ENCODE results near the gene TMEM59.
"Not testable (repeated sequence)": the region's sequence is repeated elsewhere in the genome, so short reads cannot be mapped to it uniquely, and the experiment has no call there.

The TMEM59 gene

DNA sequence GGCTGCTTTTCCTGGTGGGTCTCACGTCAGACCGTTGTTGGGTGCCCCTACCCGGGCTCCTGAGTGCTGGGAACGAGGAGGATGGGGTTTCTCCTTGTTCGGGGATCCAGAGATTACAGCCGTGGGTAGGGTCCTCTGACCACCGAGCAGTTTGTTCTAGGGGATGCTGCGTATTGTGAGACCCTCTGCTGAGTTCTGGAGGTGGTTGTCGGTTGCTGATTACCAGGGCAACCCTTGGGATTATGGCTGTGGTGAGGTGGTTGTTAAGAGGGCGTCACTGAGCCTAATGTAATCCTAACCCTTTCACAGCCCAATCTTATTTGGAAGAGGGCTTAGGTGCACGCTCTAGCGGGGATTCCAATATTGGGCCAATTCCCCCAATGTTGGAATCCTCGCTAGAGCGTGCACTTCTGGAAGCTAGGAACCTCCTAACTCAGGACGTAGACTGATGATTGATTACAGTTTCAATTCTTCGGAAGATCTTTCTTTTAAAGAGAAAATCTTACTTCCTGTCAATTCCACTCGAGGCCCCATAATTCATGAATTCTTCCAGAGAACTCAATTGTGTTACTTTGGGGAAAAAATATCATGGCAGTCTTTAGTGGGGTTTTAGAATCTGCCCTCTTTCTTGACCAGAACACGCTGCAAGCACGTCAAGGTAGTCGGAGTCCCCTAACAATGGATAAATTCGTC is 887 bp upstream of the TMEM59 start:
- no peak for DNase-seq (ENCODE audit: low read depth in 3 of 3, low spot score in 1 of 3)

DNA sequence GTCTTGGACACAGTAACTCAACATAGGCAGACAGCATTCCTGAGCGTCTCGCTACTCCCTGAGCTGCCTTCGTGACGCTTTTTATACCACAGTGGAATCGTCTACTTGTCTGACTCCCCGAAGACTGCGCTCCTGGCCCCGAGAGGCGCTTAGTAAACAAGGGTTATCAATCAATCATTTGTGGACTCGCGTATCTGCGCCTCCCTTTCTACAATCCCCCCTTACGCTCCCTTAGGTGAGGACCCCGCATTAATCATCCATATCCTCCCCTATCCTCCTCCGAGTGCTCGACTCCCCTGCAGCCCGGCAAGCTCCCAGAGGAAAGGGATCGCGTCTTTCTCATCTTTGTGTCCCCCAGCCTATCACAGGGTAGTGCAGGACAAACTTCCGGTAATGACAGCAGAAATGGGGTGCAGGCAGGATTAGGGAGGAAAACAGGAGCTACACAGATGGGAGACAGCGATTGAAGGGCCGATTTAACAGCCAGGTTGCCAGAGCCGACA is 522 bp downstream of the TMEM59 start:
- no peak for DNase-seq (ENCODE audit: low read depth in 3 of 3, low spot score in 1 of 3)

DNA sequence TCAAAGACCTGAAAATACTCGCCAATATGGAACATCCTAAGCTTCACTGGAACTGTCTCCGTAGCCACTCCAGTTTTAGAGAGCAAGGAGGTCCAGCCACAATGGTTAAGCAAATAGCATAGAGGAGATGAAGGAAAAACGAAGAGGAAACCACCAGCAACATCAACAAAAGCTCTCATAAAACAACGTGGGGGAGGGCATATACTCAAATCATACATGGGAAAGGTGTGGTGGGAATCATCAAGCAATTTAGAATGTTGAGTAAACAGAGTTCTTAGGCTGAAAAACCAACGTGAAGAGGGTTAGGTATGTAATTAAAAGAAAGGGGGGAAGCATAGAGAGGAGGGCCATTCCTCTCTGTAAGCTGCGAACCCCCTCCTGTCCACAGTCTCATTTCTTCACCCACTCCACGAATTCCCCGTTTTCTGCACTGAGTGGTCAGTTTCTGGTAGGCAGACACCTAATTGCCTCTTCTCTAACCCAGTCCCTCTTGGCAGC is 1.0 kb downstream of the TMEM59 start:
- DNase-seq (ENCODE audit: low read depth in 3 of 3, low spot score in 1 of 3): no peak

DNA sequence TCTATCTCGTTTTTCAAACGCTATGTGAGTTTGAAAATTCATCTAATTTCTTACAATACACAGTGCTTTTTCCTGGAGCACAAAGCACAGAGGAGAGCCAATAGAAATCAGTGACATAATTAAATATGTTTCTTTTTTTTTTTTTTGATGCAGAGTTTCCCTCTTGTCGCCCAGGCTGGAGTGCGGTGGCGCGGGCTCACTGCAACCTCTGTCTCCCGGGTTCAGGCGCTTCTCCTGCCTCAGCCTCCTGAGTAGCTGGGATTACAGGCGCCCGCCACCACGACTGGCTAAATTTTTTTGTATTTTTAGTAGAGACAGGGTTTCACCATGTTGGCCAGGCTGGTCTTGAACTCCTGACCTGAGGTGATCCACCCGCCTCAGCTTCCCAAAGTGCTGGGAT is 2.6 kb downstream of the TMEM59 start:
- DNase-seq (ENCODE audit: low read depth in 3 of 3, low spot score in 1 of 3): not testable (repeated sequence)

DNA sequence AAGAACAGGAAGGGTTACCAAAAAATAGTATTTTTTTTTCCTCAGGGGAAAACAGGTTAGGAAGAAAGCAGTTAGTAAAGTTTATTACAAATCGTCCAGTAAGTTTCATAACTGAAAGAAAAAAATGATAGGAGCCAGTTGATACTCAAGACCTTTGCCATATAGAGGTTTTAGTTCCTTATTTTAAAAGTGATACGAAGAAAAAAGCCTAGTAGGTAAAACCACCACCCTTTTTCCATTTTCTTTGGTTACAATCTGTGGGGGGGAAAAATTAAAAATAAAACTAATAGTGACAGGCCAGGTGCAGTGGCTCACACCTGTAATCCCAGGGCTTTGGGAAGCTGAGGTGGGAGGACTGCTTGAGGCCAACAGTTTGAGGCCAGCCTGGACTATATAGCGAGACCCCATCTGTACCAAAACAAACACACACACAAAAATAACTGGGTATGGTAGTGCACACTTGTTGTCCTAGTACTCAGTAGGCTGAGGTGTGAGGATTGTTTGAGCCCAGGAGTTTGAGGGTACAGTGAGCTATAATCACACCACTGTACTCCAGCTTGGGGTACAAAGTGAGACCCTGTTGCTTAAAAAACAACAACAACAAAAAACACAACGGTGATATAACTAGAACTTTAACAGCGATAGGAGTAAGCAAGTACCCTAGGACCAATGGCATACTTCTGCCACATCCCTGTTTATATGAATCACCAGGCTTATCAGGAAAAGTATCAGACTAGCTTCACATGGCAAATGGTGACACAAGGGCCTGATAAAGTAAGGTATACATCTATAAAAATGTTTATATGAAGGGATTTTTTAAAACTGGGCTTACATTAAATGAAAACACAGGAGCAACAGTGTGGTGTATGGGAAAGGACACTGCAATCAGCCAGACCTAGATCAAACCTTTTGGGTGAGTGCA is 5.4 kb downstream of the TMEM59 start:
- no peak for DNase-seq (ENCODE audit: low read depth in 3 of 3, low spot score in 1 of 3)

DNA sequence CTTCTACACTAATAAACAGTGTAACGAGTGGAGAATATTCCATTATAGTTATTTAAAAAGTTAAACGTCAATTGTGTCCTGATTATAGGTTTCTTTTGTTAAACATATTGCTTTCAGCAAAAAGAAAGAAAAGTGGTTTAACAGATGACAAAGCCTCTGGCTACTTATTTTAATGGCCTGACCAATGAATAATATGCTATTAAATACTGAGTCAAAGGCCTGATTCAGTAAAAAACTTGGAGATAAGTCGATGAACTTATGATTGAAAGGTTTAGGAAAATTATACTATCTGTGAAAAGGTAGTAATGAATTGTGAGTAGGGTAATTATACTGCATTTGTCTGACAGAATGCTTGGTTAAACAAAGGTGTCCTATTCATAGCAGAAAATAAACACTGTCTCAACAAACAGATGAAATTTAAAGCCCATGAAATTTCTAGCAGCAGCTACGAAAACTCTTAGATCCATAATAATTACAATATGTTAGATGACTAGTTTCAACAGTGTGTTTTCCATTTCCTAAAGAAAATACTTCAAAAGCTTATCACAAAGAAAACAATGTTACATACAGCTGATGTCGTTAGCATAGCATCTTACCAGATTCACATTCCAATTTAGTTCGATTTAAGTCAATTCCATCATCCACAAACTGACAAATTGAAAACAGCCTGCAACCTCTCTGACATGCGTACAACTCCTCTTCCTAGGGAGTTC is 6.2 kb downstream of the TMEM59 start:
- DNase-seq (ENCODE audit: low read depth in 3 of 3, low spot score in 1 of 3): no peak

DNA sequence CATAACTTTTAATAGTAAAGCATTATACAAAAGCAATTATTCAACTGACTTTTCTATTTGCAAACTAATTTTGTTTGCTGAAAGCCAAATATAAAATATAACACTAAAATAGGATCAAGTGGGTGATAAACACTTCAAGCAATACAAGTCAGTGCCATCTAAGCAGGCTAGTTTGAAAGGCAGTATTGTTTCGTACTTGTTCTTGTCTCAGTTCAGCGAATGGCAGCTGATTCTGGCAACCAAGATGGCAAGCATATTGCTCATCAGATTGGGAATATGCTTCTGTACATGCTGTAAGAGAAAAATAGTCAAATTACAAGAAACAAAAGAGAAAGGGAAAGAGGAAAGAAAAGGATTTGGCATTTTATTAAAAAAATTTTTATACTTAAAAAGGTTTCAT is 7.5 kb downstream of the TMEM59 start:
- no peak for DNase-seq (ENCODE audit: low read depth in 3 of 3, low spot score in 1 of 3)

DNA sequence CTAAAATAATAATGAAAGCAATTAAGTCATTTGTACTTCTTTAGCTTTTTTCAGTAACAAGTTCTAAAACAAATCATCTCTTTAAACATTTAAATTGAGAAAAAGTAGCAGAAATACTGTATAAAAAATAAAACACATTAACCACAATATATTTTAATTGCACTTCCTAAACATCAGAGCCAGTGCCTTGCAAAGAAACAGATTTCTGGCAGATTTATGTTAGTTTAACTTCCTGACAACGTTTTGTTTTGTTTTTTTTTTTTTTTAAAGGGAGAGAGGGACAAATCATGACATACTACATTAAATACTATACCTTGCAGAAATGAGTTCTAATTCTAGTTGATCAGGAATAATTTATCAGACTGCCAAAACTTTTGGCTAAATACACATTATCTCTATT is 11.2 kb downstream of the TMEM59 start:
- DNase-seq (ENCODE audit: low read depth in 3 of 3, low spot score in 1 of 3): no peak

DNA sequence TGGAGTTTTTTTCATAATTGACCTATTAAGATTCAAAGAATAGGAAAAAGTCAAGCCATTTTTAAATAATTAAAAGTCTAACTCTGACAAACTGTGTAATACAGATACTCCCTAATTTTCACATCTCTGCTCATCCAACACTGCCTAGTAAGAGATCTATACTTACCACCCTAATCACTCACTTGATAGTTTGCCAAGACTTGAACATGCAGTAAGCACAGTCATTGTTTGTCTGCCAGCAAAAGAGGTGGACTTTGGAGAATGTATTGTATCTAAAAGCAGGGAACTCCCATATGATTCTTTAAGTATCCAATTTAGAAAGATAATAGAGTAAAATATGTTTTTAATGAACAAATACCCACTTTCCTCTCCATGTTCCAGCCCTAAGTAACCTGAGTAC is 15.5 kb downstream of the TMEM59 start:
- DNase-seq (ENCODE audit: low read depth in 3 of 3, low spot score in 1 of 3): no peak

DNA sequence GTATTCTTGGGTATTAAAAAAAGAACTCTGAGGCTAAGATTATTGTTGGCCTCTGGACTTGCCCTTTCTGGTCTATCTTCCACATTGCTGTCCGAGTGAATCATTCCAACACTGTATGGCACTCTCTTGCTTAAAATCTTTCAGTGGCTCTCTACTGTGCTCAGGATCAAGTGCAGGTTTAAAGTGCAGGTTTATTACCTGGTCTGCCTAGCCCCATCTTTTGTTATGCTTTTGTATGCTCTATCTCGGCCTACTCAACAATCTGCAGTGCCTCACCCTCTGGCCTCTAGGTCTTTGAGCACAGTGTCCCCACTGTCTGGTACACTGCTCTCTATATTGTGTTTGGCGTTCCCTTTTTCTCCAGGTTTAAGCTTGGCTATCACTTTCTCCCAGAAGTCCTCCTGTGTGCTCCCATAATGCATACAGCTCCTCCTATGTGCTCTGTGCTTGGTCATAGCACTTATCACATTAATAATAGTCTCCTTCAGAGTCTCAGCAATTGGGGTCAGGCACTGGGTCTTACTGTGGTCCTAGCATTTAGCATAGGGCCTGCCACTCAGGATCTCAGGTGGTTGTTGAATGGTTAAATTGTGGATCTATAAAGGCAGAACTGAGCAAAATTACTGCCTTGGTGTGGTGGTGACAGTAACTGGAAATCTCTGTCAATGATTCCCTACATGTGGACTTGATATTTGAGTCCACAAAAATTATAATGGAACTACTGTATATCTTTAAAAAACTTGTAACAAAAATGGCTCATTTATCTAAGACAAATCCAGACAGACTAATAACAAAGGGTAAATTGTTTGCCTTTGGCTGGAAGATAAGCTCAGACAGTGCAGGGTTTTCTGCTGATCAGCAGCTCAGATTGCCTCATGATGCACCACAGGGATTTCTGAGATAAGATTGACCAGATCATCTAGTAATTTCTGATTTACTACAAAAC is 24.4 kb downstream of the TMEM59 start:
- DNase-seq (ENCODE audit: low read depth in 3 of 3, low spot score in 1 of 3): no peak

DNA sequence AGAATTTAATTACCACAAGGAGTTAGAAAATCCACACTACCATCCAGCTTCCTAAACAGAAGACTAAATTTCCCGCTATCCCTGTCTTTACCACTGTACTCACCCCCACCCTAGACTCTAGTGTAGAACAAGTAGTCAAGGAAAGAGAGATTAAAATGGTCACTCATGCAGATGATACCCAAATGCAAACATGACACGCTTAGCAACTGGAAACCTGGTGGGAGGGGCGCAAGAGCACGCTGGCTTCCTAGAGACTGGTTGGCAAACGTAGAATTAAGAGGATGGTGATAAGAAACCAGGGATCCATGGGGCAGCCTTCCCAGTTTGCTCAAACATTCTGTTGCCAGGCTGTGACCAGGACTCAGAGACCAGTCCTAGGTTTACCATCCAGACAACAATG is 25.2 kb downstream of the TMEM59 start:
- no peak for DNase-seq (ENCODE audit: low read depth in 3 of 3, low spot score in 1 of 3)

DNA sequence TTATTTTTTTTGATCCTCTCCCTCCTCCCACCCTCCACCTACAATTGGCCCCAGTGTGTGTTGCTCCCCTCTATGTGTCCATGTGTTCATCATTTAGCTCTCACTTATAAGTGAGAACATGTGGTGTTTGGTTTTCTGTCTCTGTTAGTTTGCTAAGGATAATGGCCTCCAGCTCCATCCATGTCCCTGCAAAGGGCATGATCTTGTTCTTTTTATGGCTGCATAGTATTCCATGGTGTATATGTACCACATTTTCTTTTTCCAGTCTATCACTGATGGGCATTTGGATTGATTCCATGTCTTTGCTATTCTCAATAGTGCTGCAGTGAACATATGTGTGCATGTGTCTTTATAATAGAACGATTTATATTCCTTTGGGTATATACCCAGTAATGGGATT is 28.2 kb downstream of the TMEM59 start:
- not testable (repeated sequence) for DNase-seq (ENCODE audit: low read depth in 3 of 3, low spot score in 1 of 3)

DNA sequence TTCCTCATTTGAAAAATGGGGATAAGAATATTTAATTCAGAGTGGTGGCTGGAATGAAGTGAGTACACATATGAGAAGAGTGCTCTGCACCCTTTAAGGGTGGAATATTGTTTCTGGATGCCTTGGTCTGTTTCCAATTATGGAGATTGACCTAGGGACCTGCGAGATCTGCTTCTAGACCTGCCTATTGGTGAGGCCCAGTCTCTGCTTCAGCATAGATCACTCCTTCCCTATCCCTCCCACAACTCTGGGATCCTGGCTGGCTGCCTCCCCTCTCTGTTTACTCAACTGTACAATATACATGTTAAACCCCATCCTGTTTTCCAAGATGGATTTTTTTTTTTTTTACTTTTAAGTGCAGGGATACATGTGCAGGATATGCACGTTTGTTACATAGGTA is 28.6 kb downstream of the TMEM59 start:
- DNase-seq (ENCODE audit: low read depth in 3 of 3, low spot score in 1 of 3): no peak

DNA sequence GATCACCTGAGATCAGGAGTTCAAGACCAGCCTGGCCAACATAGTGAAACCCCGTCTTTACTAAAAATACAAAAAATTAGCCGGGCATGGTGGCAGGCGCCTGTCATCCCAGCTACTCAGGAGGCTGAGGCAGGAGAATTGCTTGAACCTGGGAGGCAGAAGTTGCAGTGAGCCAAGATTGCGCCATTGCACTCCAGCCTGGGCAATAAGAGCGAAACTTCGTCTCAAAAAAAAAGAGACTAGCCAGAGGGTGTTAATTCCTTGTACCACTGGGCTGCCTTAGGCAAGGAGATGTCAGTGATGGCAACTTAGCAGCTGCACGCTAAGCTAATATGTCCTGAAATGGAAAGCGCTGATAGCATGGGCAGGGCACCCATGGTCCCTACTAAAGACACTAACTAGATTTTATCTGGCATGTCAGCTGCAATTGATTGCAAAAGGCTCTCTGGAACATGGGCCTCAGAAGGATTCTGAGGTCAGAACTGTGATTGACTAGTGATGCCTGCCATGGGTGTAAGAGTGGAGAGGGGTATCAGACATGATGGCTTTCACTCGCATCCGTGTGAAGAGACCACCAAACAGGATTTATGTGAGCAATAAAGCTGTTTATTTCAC is 33.3 kb downstream of the TMEM59 start:
- not testable (repeated sequence) for DNase-seq (ENCODE audit: low read depth in 3 of 3, low spot score in 1 of 3)

DNA sequence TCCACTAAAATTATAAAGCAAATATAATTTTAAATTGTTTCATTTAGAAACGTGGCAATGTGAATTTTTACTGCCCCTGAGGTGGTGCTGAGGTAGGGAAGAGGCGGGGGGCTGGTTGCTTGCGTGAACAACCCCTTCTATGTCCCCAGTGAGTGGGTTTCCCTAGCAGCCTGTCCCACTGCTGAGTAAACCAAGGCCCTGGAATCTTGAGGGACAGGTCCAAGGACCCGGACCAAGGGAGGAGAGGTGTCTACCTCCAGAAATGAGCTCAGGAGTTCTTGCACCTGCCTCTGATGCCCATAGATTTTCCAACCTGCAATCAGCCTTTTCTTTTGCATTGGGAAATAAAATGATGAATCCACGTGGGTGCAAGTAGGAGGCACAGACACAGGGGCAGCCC is 34.4 kb downstream of the TMEM59 start:
- no peak for DNase-seq (ENCODE audit: low read depth in 3 of 3, low spot score in 1 of 3)

DNA sequence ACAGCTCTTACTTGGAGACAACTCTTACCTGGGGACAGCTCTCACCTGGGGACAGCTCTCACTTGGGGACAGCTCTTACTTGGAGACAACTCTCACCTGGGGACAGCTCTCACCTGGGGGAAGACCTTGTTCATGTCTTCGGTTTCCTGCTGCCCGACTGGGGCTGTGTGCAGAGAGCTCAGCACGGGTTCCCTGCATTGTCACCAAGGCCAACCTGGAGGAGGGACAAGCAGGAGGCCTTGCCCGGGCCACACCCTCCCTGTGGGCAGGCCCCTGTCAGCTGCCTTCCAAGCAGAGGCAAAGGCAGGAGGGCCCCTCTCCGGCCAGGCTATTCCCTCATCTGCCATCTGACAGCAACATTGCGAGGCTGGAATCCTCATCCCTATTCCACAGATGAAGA is 35.0 kb downstream of the TMEM59 start, which contains the start of gene LDLRAD1:
Gene LDLRAD1, minus strand, starts transcription at position 208 of the 400 bp plus-strand sequence. Its CDS starts 74 bp downstream, at position 134.
- DNase-seq (ENCODE audit: low read depth in 3 of 3, low spot score in 1 of 3): no peak

DNA sequence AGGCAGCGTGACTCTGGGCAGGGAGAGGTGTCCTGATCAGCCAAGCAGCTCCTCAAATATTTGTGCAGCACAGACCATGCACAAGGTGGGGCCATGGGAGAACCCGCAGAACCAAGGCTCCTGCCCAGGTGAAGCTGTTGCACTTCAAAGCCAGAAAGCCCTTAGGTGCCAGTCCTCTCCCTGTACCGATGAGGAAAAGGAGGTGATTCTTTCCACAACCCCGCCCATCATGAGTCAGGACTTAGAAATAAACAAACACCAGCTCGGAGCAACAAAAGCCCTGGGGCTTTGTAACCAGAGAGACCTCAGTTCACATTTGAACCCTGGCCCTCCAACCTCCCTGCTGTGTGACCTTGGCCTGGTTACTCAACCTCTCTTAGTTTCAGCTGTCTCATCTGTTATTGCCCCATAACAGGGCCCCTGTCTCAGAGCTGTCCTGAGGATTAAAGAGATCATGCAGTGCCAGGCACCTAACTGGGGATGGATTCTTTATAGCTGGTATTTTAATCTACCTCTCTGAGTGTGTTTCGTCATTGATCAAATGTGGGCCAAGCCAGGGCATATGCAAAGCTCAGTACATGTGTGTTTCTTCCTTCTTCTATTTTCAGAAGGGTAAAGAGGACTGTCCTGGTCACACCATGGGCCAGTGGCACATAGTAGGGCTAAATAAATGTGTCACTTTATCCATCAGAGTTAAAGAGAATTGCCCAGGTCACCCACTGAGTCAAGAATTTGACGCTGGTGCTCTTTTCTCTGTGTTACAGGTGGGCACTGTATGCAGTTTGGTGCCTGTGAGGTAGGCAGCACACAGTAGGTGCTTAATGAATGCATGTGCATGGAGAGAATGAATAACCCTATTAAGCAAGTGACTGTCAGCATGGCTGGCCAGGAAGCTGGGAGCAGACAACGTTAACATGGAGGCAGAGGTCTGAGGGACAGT is 36.4 kb downstream of the TMEM59 start:
- no peak for DNase-seq (ENCODE audit: low read depth in 3 of 3, low spot score in 1 of 3)

DNA sequence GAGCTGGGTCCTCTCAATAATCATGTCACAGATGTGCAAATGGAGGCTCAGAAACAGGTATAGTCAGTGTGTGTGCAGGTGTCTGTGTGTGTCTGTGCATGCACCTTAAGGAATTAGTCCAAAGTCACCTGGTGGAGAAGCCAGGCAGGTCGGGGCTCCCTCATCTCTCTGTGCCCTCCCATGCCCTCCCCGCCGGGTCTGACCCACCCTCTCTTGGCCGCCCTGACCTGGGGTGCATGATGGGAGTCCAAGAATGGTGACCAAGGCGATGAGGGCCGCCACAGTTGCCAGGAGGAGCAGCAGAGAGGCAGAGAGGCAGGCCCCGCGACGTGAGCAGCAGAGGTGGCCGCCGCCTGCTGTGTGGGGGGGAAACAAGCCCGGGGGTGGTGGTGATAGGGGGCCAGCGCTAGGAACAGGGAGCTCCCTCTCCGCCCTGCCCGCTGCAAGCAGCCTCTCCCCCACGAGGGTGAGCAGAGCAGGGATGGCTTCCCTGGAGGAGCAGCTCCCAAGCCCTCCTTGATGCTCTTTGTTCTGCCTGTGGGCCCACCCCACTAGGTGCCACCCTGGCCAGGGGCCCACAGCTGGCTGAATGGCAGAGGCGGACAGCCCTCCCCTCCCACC is 38.9 kb downstream of the TMEM59 start:
- DNase-seq (ENCODE audit: low read depth in 3 of 3, low spot score in 1 of 3): no peak
